Breast epithelium (tissue), 4 donors: ENCODE measurements around the gene UBE2E1. TPM values are rescaled to one million over a fixed set of nuclear protein-coding genes. Genes with fewer than 3 reads are reported as not detected.

Source experiments
- DNase-seq, 2 donors: peaks; one replicate each; pipeline ENCODE4 v3.0.0-alpha.2; 2019; ENCODE audit warnings: low spot score in 2 of 2
- H3K27ac ChIP-seq, 2 donors: fragments of 200-600 bp; sonication (generic) in 1 of 2; one replicate each; pipeline ENCODE4 v1.5.1; 2016 to 2019; ENCODE audit warnings: mild to moderate bottlenecking in 1 of 2
- H3K27me3 ChIP-seq, 2 donors: fragments of 200-600 bp; sonication (generic) in 1 of 2; one replicate each; pipeline versions ENCODE4 v1.5.1 to v1.6.0; 2017 to 2019; ENCODE audit warnings: control low read depth in 1 of 2, mild to moderate bottlenecking in 1 of 2
- H3K36me3 ChIP-seq: fragments of 200-600 bp; one replicate; pipeline ENCODE4 v1.5.1; 2019
- H3K4me1 ChIP-seq, 2 donors: fragments of 200-600 bp; sonication (generic); one replicate each; pipeline ENCODE4 v1.5.1; 2016 to 2019; ENCODE audit warnings: control low read depth in 1 of 2
- H3K4me3 ChIP-seq, 3 donors: fragments of 200-600 bp; sonication (generic); 1 replicate in 2 of 3; 2 replicates in 1 of 3; pipeline ENCODE4 v1.5.1; 2016 to 2019; ENCODE audit warnings: mild to moderate bottlenecking in 3 of 3, moderate library complexity in 2 of 3
- H3K9me3 ChIP-seq, 2 donors: fragments of 200-600 bp; sonication (generic) in 1 of 2; one replicate each; pipeline ENCODE4 v1.5.1; 2016 to 2019; ENCODE audit warnings: control low read depth in 1 of 2
- POLR2A ChIP-seq: fragments of 450-650 bp; IDR thresholded peaks from one replicate; pipeline ENCODE4 v1.6.1; 2016; ENCODE audit warnings: antibody characterized with exemption, mild to moderate bottlenecking, moderate library complexity
- POLR2AphosphoS5 ChIP-seq, 3 donors: sonication (generic); formaldehyde crosslinking; IDR thresholded peaks; one replicate each; pipeline ENCODE4 v1.6.1; 2017; ENCODE audit warnings: antibody characterized with exemption in 3 of 3
- intact Hi-C: fragments of 100-400 bp; cut with DNase I; formaldehyde crosslinking; loops from one replicate; pipeline ENCODE4 v1.15.1; 2023; ENCODE audit warnings: low total_unique reads
- total RNA-seq, 3 donors: library from RNA; depleted of rRNA; stranded (reverse); fragments of >200 nt; gene quantifications; one replicate each; pipeline ENCODE4 v1.1.0, GENCODE V29; 2016
- TF ChIP-seq, protein P1 (sequence below), 3 donors: fragments of 450-650 bp; IDR thresholded peaks; one replicate each; pipeline ENCODE4 v1.5.1; 2016 to 2017; ENCODE audit warnings: antibody characterized with exemption in 3 of 3, mild to moderate bottlenecking in 3 of 3, moderate library complexity in 3 of 3

UBE2E1 gene
- total RNA-seq, 3 donors from 2014 or later: 86.4 to 127 (median 111) TPM

DNA sequence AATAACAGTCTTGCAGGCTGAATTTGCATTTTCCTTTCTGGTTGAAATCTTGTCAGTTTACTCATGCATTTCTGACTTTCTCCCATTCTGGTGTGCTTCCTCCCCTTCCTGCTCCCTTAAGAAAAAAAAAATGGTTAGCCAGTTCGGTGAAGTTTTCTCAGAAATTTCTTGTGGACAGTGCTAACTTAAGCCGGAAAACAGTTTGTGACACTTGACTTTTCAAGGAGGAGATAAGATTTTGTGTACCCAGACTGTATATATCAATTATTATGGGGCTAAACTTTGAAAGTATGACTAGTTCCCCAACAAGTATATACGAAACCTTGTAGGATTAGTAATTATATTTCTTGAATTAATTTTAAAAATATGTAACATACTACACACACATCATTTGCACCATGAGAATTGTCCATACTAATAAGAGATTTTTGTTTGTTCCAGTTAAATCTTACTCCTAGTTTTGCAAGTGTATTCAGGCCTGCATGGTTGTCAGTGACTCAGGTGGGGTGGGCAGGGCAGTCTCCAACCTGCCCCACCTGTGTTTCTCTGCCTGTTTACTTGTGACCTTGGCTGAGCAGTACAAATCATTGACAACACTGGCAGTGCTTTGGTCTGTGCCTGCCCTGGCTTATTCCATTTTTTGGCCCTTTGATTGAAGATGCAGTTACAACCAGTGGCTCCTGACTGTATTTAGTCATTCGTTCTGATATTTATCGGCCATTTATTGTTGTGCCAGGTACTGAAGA is 19.1 kb downstream of the UBE2E1 start:
- no peaks in the 10 kb centered on the region for H3K4me1 ChIP-seq
- intact Hi-C loops: no loop called here
- no peak overlapping the region for H3K4me3 ChIP-seq
- no peaks in the 10 kb centered on the region for H3K27me3 ChIP-seq
- TF ChIP-seq, protein P1, sequence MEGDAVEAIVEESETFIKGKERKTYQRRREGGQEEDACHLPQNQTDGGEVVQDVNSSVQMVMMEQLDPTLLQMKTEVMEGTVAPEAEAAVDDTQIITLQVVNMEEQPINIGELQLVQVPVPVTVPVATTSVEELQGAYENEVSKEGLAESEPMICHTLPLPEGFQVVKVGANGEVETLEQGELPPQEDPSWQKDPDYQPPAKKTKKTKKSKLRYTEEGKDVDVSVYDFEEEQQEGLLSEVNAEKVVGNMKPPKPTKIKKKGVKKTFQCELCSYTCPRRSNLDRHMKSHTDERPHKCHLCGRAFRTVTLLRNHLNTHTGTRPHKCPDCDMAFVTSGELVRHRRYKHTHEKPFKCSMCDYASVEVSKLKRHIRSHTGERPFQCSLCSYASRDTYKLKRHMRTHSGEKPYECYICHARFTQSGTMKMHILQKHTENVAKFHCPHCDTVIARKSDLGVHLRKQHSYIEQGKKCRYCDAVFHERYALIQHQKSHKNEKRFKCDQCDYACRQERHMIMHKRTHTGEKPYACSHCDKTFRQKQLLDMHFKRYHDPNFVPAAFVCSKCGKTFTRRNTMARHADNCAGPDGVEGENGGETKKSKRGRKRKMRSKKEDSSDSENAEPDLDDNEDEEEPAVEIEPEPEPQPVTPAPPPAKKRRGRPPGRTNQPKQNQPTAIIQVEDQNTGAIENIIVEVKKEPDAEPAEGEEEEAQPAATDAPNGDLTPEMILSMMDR (IDR thresholded peaks at IDR 0.05): no peak
- TF ChIP-seq POLR2AphosphoS5 (IDR thresholded peaks at IDR 0.05): no peak
- TF ChIP-seq POLR2A: no peak
- no peak overlapping the region for H3K27ac ChIP-seq
- no peak for DNase-seq
- no peaks in the 10 kb centered on the region for H3K36me3 ChIP-seq
- no peaks in the 10 kb centered on the region for H3K9me3 ChIP-seq

DNA sequence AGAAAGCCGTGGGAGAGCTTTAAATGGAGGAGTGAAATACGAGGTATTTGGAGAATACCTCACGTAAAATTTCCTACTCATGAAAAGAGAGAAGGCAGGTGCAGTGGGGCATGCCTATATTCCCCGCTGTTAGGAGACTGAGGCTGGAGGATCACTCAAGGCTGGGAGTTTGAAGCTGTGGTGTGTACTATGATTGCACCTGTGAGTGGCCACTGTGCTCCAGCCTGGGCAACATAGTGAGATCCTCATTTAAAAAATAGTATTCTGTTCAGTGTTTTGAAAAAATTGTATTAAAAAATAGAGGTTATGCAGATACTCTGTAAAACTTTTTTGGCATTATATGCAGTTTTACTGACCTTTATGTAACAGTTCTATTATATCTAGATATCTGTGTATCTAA is 20.0 kb downstream of the UBE2E1 start:
- intact Hi-C loops: no loop called here
- TF ChIP-seq POLR2AphosphoS5 (IDR thresholded peaks at IDR 0.05) (no peak), POLR2A (no peak)
- TF ChIP-seq, protein P1 (IDR thresholded peaks at IDR 0.05): no peak
- no peak for DNase-seq
- Histone ChIP-seq H3K27me3 (no peaks in the 10 kb centered on the region), H3K36me3 (no peaks in the 10 kb centered on the region), H3K27ac (no peak overlapping the region), H3K9me3 (no peaks in the 10 kb centered on the region), H3K4me1 (no peaks in the 10 kb centered on the region), H3K4me3 (no peak overlapping the region)

DNA sequence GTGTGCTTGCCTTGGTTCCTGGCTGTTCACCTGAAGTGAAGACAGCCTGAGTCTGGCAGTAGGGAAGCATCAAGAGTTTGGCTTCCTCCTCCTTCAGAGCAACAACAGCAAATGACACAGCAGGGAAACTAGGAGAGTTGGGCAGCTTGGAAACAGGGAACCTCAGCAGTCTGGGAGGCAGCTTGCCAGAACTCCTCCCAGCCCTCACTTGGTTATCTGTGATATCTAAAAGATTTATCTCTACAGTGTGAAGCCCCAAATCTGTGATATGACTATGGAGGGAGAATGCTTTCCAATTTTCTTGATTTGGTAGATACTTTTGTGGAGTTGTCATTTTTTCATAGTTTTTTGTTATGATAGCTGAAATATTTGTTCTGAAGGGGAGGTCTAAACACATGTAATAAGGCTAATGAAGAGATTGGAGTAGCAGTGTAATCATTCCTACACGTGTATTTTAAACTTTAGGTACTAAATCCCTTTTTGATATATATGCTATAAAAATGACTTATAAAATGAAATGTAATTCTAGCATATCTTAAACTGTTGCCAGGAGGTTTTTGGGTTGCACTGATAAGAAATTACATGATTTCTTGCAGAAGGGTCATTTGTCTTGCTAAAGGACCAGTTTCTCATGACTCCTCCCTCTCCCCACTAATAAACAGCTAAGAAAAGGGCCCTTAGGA is 20.8 kb downstream of the UBE2E1 start:
- DNase-seq: no peak
- Histone ChIP-seq H3K36me3 (no peaks in the 10 kb centered on the region), H3K27me3 (no peaks in the 10 kb centered on the region), H3K27ac (no peak overlapping the region), H3K4me1 (no peaks in the 10 kb centered on the region), H3K9me3 (no peaks in the 10 kb centered on the region), H3K4me3 (no peak overlapping the region)
- TF ChIP-seq, protein P1 (IDR thresholded peaks at IDR 0.05): no peak
- TF ChIP-seq POLR2AphosphoS5 (IDR thresholded peaks at IDR 0.05) (no peak), POLR2A (no peak)
- intact Hi-C loops: no loop called here

DNA sequence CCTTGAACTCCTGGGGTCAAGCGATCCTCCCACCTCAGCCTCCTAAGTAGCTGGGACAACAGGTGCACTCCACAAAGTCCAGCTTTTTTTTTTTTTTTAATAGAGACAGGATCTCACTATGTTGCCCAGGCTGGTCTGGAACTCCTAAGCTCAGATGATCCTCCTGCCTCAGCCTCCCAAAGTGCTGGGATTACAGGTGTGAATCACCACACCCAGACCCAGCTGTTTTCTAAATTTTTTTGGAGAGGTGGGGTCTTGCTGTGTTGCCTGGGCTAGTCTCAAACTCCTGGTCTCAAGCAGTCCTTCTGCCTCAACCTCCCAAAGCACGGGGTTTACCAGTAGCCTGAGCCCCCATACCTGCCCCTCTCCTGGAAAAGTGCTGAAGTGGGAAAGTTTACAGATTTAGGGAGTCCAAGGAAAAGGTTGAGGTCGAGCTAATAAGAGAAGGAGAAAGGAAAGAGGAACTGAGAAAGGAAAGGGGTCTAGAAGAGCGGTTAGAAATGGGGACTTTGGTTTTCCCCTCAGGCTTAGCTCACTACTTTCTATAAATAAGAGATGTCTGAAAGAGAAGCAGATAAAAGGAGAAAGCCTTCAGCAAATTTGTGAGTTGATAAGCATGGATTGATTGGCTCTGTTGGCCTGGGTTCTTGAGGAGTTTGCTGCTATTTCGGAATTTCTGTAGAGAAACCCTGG is 23.6 kb downstream of the UBE2E1 start:
- no peak for DNase-seq
- Histone ChIP-seq H3K36me3 (no peaks in the 10 kb centered on the region), H3K9me3 (no peaks in the 10 kb centered on the region), H3K27ac (no peak overlapping the region), H3K27me3 (no peaks in the 10 kb centered on the region), H3K4me1 (no peaks in the 10 kb centered on the region), H3K4me3 (no peak overlapping the region)
- intact Hi-C loops: no loop called here
- TF ChIP-seq, protein P1 (IDR thresholded peaks at IDR 0.05): no peak
- TF ChIP-seq POLR2A (no peak), POLR2AphosphoS5 (IDR thresholded peaks at IDR 0.05) (no peak)
